KMS-11 (cell line): ENCODE measurements around the gene CTNNA2.

Experiments used
- H2AFZ ChIP-seq: fragments of 200-600 bp; sonication (generic); 2 replicates; pipeline ENCODE4 v1.6.1; 2016; ENCODE audit warnings: antibody characterized with exemption, mixed run types, low read depth
- H3K27ac ChIP-seq: fragments of 200-600 bp; sonication (generic); 2 replicates; pipeline ENCODE4 v1.6.1; 2016; ENCODE audit warnings: mild to moderate bottlenecking, mixed run types
- H3K27me3 ChIP-seq: fragments of 200-600 bp; sonication (generic); 2 replicates; pipeline ENCODE4 v1.6.1; 2017; ENCODE audit warnings: mild to moderate bottlenecking, low read depth, mixed run types, moderate library complexity; ENCODE audit not compliant: insufficient read depth
- H3K36me3 ChIP-seq: fragments of 200-600 bp; sonication (generic); 2 replicates; pipeline ENCODE4 v1.6.1; 2017; ENCODE audit warnings: mild to moderate bottlenecking, mixed run types; ENCODE audit not compliant: insufficient read depth
- H3K4me1 ChIP-seq: fragments of 200-600 bp; sonication (generic); 2 replicates; pipeline ENCODE4 v1.6.1; 2016; ENCODE audit warnings: mild to moderate bottlenecking, low read depth, mixed run types; ENCODE audit not compliant: poor library complexity, severe bottlenecking
- H3K4me2 ChIP-seq: fragments of 200-600 bp; sonication (generic); 2 replicates; pipeline ENCODE4 v1.7.0; 2016; ENCODE audit warnings: mild to moderate bottlenecking, mixed run types
- H3K4me3 ChIP-seq: fragments of 200-600 bp; sonication (generic); IDR thresholded peaks from 2 replicates; pipeline ENCODE4 v1.6.1; 2017; ENCODE audit warnings: low read depth, low read length, mixed read lengths; ENCODE audit not compliant: insufficient read depth
- H3K79me2 ChIP-seq: fragments of 200-600 bp; sonication (generic); 2 replicates; pipeline ENCODE4 v1.6.1; 2016; ENCODE audit warnings: low read depth, mixed run types; ENCODE audit not compliant: insufficient read depth
- H3K9ac ChIP-seq: fragments of 200-600 bp; sonication (generic); 2 replicates; pipeline ENCODE4 v1.6.1; 2016; ENCODE audit warnings: mild to moderate bottlenecking, mixed run types
- H4K20me1 ChIP-seq: fragments of 200-600 bp; sonication (generic); 2 replicates; pipeline ENCODE4 v1.6.1; 2016; ENCODE audit warnings: mild to moderate bottlenecking, mixed run types; ENCODE audit not compliant: insufficient read depth
- TF ChIP-seq, protein P1 (sequence below): fragments of 200-600 bp; sonication (generic); conservative IDR thresholded peaks from 2 replicates; pipeline ENCODE4 v1.6.1; 2017; ENCODE audit warnings: low read depth, mild to moderate bottlenecking, antibody characterized with exemption, low read length, moderate library complexity, mixed read lengths

The CTNNA2 gene

GRCh38 chr2:80002568-80003157, 489.8 kb downstream of the CTNNA2 start:
- Histone ChIP-seq H2AFZ (no peak overlapping the region), H3K4me2 (no peak overlapping the region), H3K4me1 (no peaks in the 10 kb centered on the region), H3K27ac (no peak overlapping the region), H3K9ac (no peak overlapping the region), H4K20me1 (no peaks in the 10 kb centered on the region), H3K36me3 (no peaks in the 10 kb centered on the region), H3K79me2 (no peaks in the 10 kb centered on the region), H3K4me3 (no peak overlapping the region), H3K27me3 (no peaks in the 10 kb centered on the region)
- TF ChIP-seq, protein P1, sequence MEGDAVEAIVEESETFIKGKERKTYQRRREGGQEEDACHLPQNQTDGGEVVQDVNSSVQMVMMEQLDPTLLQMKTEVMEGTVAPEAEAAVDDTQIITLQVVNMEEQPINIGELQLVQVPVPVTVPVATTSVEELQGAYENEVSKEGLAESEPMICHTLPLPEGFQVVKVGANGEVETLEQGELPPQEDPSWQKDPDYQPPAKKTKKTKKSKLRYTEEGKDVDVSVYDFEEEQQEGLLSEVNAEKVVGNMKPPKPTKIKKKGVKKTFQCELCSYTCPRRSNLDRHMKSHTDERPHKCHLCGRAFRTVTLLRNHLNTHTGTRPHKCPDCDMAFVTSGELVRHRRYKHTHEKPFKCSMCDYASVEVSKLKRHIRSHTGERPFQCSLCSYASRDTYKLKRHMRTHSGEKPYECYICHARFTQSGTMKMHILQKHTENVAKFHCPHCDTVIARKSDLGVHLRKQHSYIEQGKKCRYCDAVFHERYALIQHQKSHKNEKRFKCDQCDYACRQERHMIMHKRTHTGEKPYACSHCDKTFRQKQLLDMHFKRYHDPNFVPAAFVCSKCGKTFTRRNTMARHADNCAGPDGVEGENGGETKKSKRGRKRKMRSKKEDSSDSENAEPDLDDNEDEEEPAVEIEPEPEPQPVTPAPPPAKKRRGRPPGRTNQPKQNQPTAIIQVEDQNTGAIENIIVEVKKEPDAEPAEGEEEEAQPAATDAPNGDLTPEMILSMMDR = no peak

GRCh38 chr2:80007777-80008503, 495.1 kb downstream of the CTNNA2 start:
- no peak overlapping the region for H3K27ac ChIP-seq
- H3K36me3 ChIP-seq = no peaks in the 10 kb centered on the region
- no peak overlapping the region for H3K4me3 ChIP-seq
- no peaks in the 10 kb centered on the region for H3K4me1 ChIP-seq
- H3K27me3 ChIP-seq = no peaks in the 10 kb centered on the region
- H3K4me2 ChIP-seq = no peak overlapping the region
- TF ChIP-seq, protein P1 = no peak
- H3K79me2 ChIP-seq = no peaks in the 10 kb centered on the region
- no peak overlapping the region for H3K9ac ChIP-seq
- no peaks in the 10 kb centered on the region for H4K20me1 ChIP-seq
- H2AFZ ChIP-seq = no peak overlapping the region

- Histone ChIP-seq H3K4me2 (no peak overlapping the region), H3K36me3 (no peaks in the 10 kb centered on the region), H3K9ac (no peak overlapping the region), H4K20me1 (no peaks in the 10 kb centered on the region), H3K27ac (no peak overlapping the region), H3K4me1 (no peaks in the 10 kb centered on the region), H3K4me3 (no peak overlapping the region), H3K79me2 (no peaks in the 10 kb centered on the region), H3K27me3 (no peaks in the 10 kb centered on the region), H2AFZ (no peak overlapping the region)
- TF ChIP-seq, protein P1 = no peak
These were observed 495.7 kb downstream of the CTNNA2 start for GRCh38 chr2:80008596-80008995.

- Histone ChIP-seq H2AFZ (no peak overlapping the region), H3K4me1 (no peaks in the 10 kb centered on the region), H4K20me1 (no peaks in the 10 kb centered on the region), H3K4me2 (no peak overlapping the region), H3K27ac (no peak overlapping the region), H3K27me3 (no peaks in the 10 kb centered on the region), H3K9ac (no peak overlapping the region), H3K4me3 (no peak overlapping the region), H3K79me2 (no peaks in the 10 kb centered on the region), H3K36me3 (no peaks in the 10 kb centered on the region)
- TF ChIP-seq, protein P1 = no peak
These were observed 496.4 kb downstream of the CTNNA2 start for GRCh38 chr2:80009211-80009610.
